DND-41 (cell line): Measurements from ENCODE around the gene PTPRCAP.

ENCODE experiments used
- ATAC-seq: fragments of 200-7000 bp; cut with Tn5 transposase; 3 replicates; pipeline ENCODE4 v1.9.1; 2021; ENCODE audit warnings: low read depth; ENCODE audit not compliant: insufficient read depth
- DNase-seq: peaks from one replicate; pipeline ENCODE4 v3.0.0-alpha.2; 2020
- H2AFZ ChIP-seq: 2 replicates; pipeline ENCODE4 v1.6.0; 2012; ENCODE audit warnings: low read depth, low read length
- H3K27ac ChIP-seq: 2 replicates; pipeline ENCODE4 v1.5.1; 2012; ENCODE audit warnings: low read length, inconsistent platforms
- H3K27me3 ChIP-seq: fragments of 200-600 bp; sonication (generic); 2 replicates; pipeline ENCODE4 v1.6.0; 2012; ENCODE audit warnings: low read length, mild to moderate bottlenecking, inconsistent platforms; ENCODE audit not compliant: insufficient read depth, poor library complexity
- H3K36me3 ChIP-seq: 2 replicates; pipeline ENCODE4 v1.5.1; 2012; ENCODE audit warnings: low read length, inconsistent platforms; ENCODE audit not compliant: insufficient read depth
- H3K4me1 ChIP-seq: 2 replicates; pipeline ENCODE4 v1.5.1; 2012; ENCODE audit warnings: mild to moderate bottlenecking, low read length; ENCODE audit not compliant: insufficient read depth
- H3K4me2 ChIP-seq: 2 replicates; pipeline ENCODE4 v1.6.0; 2012; ENCODE audit warnings: mild to moderate bottlenecking, moderate library complexity, low read length, inconsistent platforms; ENCODE audit not compliant: insufficient read depth
- H3K4me3 ChIP-seq, 2 experiments: fragments of 200-600 bp in 1 of 2; shearing (Covaris generic) in 1 of 2; 2 replicates each; pipeline ENCODE4 v1.5.1; 2012 to 2016; ENCODE audit warnings: inconsistent platforms in 2 of 2, low read length in 2 of 2, mild to moderate bottlenecking in 2 of 2, low read depth in 1 of 2, moderate library complexity in 1 of 2
- H3K79me2 ChIP-seq: 2 replicates; pipeline ENCODE4 v1.6.0; 2012; ENCODE audit warnings: low read length, inconsistent platforms; ENCODE audit not compliant: insufficient read depth
- H3K9ac ChIP-seq: 2 replicates; pipeline ENCODE4 v1.6.0; 2012; ENCODE audit warnings: low read depth, mild to moderate bottlenecking, inconsistent platforms, low read length, moderate library complexity
- H3K9me3 ChIP-seq: 2 replicates; pipeline ENCODE4 v1.5.1; 2012; ENCODE audit warnings: low read length, moderate library complexity, mild to moderate bottlenecking, inconsistent platforms; ENCODE audit not compliant: insufficient read depth, severe bottlenecking
- H4K20me1 ChIP-seq: 2 replicates; pipeline ENCODE4 v1.6.0; 2012; ENCODE audit warnings: low read length; ENCODE audit not compliant: insufficient read depth
- CTCF ChIP-seq: IDR thresholded peaks from 2 replicates; pipeline ENCODE4 v1.5.1; 2012; ENCODE audit warnings: borderline replicate concordance, low read length, moderate library complexity, mild to moderate bottlenecking; ENCODE audit not compliant: poor library complexity, severe bottlenecking; ENCODE audit errors: extremely low read depth
- EZH2 ChIP-seq: IDR thresholded peaks from 3 replicates; pipeline ENCODE4 v1.6.1; 2012; ENCODE audit warnings: borderline replicate concordance, low read depth, mild to moderate bottlenecking, moderate library complexity, low read length, inconsistent platforms; ENCODE audit not compliant: severe bottlenecking

The PTPRCAP gene

DNA sequence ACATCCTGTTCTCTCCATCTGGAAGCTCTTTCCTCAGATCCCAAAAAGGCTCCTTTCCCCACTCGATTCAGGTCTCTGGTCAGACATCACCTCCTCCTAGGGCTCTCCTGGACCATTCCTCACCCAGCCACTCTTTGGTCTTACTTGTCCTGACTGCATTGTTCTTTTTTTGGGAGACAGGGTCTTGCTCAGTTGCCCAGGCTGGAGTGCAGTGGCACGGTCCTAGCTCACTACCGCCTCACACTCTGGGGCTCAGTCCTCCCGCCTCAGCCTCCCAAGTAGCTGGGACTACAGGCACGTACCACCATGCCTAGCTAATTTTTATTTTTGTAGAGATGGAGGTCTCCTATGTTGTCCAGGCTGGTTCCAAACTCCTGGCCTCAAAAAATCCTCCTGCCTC, 8.0 kb upstream of the PTPRCAP start:
- H4K20me1 ChIP-seq, result peaks cover 3% of the 10 kb centered on the region; the same call in 1 of the 2 replicates
- peaks cover 30% of the 10 kb centered on the region for H3K4me1 ChIP-seq
- peaks cover 9% of the 10 kb centered on the region; the same call in 1 of the 2 replicates for H3K79me2 ChIP-seq
- no peak overlapping the region for H2AFZ ChIP-seq
- H3K27ac ChIP-seq, result no peak overlapping the region; the same call in 1 of the 2 replicates
- DNase-seq (peak; percentile 4), ATAC-seq (no peak)
- H3K9me3 ChIP-seq, result no peaks in the 10 kb centered on the region
- no peak overlapping the region for H3K9ac ChIP-seq
- TF ChIP-seq CTCF (no peak), EZH2 (no peak)
- H3K4me3 ChIP-seq, result no peak overlapping the region
- H3K27me3 ChIP-seq, result no peaks in the 10 kb centered on the region
- peak overlapping the region; percentile 57 for H3K4me2 ChIP-seq
- no peaks in the 10 kb centered on the region for H3K36me3 ChIP-seq

- Histone ChIP-seq H3K4me2 (peak overlapping the region; percentile 57), H3K79me2 (peaks cover 33% of the 10 kb centered on the region), H3K27me3 (no peaks in the 10 kb centered on the region), H2AFZ (no peak overlapping the region), H4K20me1 (peaks cover 3% of the 10 kb centered on the region; the same call in 1 of the 2 replicates), H3K4me1 (peaks cover 54% of the 10 kb centered on the region), H3K4me3 (no peak overlapping the region), H3K36me3 (peaks cover 17% of the 10 kb centered on the region; the same call in 1 of the 2 replicates), H3K9me3 (no peaks in the 10 kb centered on the region), H3K27ac (peak overlapping the region; percentile 69), H3K9ac (peak overlapping the region; percentile 28)
- no peak; the same call in 2 of the 3 replicates for ATAC-seq
- DNase-seq, result peak; percentile 23
- no peak for TF ChIP-seq CTCF
- TF ChIP-seq EZH2, result no peak
Observed at GRCh38 chr11:67442504-67443404, 5.3 kb upstream of the PTPRCAP start.

DNA sequence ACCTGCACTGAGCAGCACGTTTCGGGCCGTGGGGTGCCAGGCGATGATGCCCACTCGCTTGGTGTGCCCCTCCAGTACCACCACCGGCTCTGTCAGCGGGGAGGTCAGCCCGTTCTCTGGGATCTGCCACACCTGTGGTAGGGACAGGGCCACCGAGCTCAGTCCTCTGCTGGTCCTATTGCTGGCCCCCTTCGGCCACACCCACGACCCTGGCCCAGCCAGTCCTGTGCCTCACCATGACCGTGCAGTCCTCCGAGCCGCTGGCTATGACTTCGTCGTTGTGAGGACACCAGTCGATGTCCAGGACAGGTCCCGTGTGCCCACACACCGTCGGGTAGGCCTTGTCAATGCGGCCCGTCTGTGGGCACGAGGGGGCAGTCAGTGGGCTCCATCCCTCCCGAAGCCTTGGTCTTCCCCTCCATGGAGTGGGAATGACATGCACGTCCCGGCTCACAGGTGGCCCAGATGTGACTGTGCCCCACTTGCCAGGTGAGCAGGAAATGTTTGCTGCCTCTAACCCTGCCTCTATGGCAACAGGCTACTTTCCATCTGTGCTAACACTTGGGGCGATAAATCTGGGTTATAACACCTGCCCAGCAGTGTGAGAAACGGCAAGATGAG, 4.4 kb upstream of the PTPRCAP start:
- H3K9ac ChIP-seq, result no peak overlapping the region
- ATAC-seq (no peak), DNase-seq (peak; percentile 12)
- H3K27ac ChIP-seq, result 0 out of 2 replicates have a peak overlapping the region, but pooled peaks have one; percentile 28
- H2AFZ ChIP-seq, result no peak overlapping the region
- H3K4me3 ChIP-seq, result no peak overlapping the region
- H3K9me3 ChIP-seq, result no peaks in the 10 kb centered on the region
- no peak overlapping the region for H3K4me2 ChIP-seq
- H3K36me3 ChIP-seq, result peaks cover 24% of the 10 kb centered on the region; the same call in 1 of the 2 replicates
- TF ChIP-seq EZH2 (no peak), CTCF (no peak)
- peaks cover 42% of the 10 kb centered on the region for H3K79me2 ChIP-seq
- no peaks in the 10 kb centered on the region for H3K27me3 ChIP-seq
- peaks cover 57% of the 10 kb centered on the region for H3K4me1 ChIP-seq
- H4K20me1 ChIP-seq, result peaks cover 4% of the 10 kb centered on the region
